WERI-Rb-1 (cell line): ENCODE data around the gene RABIF.
"Not testable (repeated sequence)": the region's sequence is repeated elsewhere in the genome, so short reads cannot be mapped to it uniquely, and the experiment has no call there.

Experiments used
- DNase-seq: peaks from one replicate; pipeline ENCODE4 v3.0.0-alpha.2; 2020
- H3K27ac ChIP-seq: fragments of 250-450 bp; sonication (Bioruptor Pico); 2 replicates; pipeline ENCODE4 v1.5.1; 2020; ENCODE audit warnings: mild to moderate bottlenecking, moderate library complexity
- H3K27me3 ChIP-seq: fragments of 250-450 bp; sonication (Bioruptor Pico); 2 replicates; pipeline ENCODE4 v1.5.1; 2021; ENCODE audit warnings: mild to moderate bottlenecking, low read depth, moderate library complexity; ENCODE audit not compliant: insufficient read depth, severe bottlenecking
- H3K36me3 ChIP-seq: fragments of 250-450 bp; sonication (Bioruptor Pico); 2 replicates; pipeline ENCODE4 v1.5.1; 2020; ENCODE audit warnings: mild to moderate bottlenecking, moderate library complexity
- H3K4me3 ChIP-seq: 2 replicates; pipeline ENCODE4 v1.5.1; 2011; ENCODE audit warnings: low read depth, mild to moderate bottlenecking, control low read depth, low read length
- H3K9me3 ChIP-seq: fragments of 250-450 bp; sonication (Bioruptor Pico); 2 replicates; pipeline ENCODE4 v1.5.1; 2021; ENCODE audit warnings: mild to moderate bottlenecking, moderate library complexity; ENCODE audit not compliant: severe bottlenecking
- TF ChIP-seq, protein P1 (sequence below): IDR thresholded peaks from 2 replicates; pipeline ENCODE4 v1.5.1; 2011; ENCODE audit warnings: low read depth, mild to moderate bottlenecking, control low read depth, inconsistent platforms, low read length

RABIF gene

GRCh38 chr1:202836623-202837403 lies 52.1 kb downstream of the RABIF start:
- TF ChIP-seq, protein P1, sequence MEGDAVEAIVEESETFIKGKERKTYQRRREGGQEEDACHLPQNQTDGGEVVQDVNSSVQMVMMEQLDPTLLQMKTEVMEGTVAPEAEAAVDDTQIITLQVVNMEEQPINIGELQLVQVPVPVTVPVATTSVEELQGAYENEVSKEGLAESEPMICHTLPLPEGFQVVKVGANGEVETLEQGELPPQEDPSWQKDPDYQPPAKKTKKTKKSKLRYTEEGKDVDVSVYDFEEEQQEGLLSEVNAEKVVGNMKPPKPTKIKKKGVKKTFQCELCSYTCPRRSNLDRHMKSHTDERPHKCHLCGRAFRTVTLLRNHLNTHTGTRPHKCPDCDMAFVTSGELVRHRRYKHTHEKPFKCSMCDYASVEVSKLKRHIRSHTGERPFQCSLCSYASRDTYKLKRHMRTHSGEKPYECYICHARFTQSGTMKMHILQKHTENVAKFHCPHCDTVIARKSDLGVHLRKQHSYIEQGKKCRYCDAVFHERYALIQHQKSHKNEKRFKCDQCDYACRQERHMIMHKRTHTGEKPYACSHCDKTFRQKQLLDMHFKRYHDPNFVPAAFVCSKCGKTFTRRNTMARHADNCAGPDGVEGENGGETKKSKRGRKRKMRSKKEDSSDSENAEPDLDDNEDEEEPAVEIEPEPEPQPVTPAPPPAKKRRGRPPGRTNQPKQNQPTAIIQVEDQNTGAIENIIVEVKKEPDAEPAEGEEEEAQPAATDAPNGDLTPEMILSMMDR = no peak
- H3K9me3 ChIP-seq = no peaks in the 10 kb centered on the region
- H3K4me3 ChIP-seq = no peak overlapping the region
- no peak overlapping the region for H3K27ac ChIP-seq
- H3K36me3 ChIP-seq = no peaks in the 10 kb centered on the region
- DNase-seq = no peak
- H3K27me3 ChIP-seq = no peaks in the 10 kb centered on the region

DNA sequence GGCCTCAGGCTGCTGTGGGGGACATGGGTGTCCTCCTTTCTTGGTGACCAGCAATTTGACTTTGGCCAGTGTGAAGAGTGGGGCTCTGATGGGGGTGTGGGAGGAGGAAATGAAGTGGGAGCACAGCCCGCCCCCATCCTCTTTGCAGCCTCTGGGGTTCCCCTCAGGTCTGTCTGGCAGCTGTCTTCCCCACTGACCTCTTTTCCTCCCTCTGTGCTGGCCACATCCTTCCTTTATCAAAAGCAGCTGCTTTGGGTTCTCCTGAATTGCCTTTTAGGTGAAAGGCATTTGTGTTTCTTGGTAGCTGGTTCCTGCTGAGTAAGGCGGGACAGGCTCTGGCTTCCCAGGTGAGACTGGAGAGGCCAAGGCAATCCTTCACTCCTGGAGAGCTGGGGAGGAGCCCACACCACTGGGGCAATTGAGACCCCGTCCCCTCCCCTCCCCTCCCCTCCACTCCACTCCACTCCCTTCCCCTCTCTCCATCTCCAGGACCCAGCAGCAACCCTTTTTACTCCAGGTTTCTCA lies 53.3 kb downstream of the RABIF start:
- TF ChIP-seq, protein P1 = no peak
- H3K27ac ChIP-seq = peak overlapping the region; percentile 31
- H3K36me3 ChIP-seq = no peaks in the 10 kb centered on the region
- no peak for DNase-seq
- H3K9me3 ChIP-seq = no peaks in the 10 kb centered on the region
- no peak overlapping the region for H3K4me3 ChIP-seq
- H3K27me3 ChIP-seq = no peaks in the 10 kb centered on the region

- DNase-seq = peak; percentile 93
- Histone ChIP-seq H3K9me3 (no peaks in the 10 kb centered on the region), H3K27ac (peak overlapping the region; percentile 31), H3K4me3 (0 out of 2 replicates have a peak overlapping the region, but pooled peaks have one; percentile 2), H3K36me3 (no peaks in the 10 kb centered on the region), H3K27me3 (no peaks in the 10 kb centered on the region)
- TF ChIP-seq, protein P1 = no peak
These were observed 54.0 kb downstream of the RABIF start for GRCh38 chr1:202834771-202835547.

DNA sequence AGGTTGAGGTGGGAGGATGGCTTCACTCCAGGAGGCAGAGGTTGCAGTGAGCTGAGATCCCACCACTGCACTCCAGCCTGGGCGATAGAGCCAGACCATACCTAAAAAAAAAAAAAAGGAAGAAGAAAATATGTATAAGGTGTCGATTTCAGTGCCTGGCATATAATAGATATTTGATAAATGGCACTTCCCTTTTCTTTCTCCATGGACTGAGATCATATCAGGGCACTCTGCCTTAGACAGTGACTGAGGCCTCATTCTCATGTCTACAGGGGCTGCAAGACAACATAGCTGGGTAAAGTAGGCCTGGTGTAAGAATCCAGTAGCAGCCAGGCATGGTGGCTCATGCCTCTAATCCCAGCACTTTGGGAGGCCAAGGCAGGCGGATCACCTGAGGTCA lies 57.0 kb downstream of the RABIF start:
- no peak for DNase-seq
- no peak overlapping the region for H3K4me3 ChIP-seq
- no peaks in the 10 kb centered on the region for H3K9me3 ChIP-seq
- H3K27me3 ChIP-seq = no peaks in the 10 kb centered on the region
- TF ChIP-seq, protein P1 = no peak
- no peak overlapping the region for H3K27ac ChIP-seq
- H3K36me3 ChIP-seq = no peaks in the 10 kb centered on the region

DNA sequence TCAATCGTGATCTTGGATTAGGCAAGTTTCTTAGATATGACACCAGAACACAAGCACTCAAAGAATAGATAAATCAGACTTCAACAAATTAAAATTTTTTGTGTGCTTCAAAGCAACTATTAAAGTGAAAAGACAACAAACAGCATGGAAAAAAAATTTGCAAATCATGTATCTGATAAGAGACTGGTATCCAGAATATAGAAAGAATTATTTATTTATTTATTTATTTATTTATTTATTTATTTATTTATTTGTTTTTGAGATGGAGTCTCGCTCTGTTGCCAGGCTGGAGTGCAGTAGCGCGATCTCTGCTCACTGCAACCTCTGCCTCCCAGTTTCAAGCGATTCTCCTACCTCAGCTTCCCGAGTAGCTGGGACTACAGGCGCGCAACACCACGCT lies 59.7 kb downstream of the RABIF start:
- not testable (repeated sequence) for H3K4me3 ChIP-seq, H3K36me3 ChIP-seq, H3K27me3 ChIP-seq, DNase-seq, H3K9me3 ChIP-seq, H3K27ac ChIP-seq
